OCI-LY7 (cell line): Measurements from ENCODE around the gene GPNMB. TPM values are rescaled to one million over a fixed set of nuclear protein-coding genes. Genes with fewer than 3 reads are reported as not detected.

Experiments used
- BruUV-seq: library from RNA; stranded (reverse); fragments of 400-500 nt; replicated peaks from 2 replicates; lab custom pipeline; 2021; lab: Mats Ljungman, UMichigan
- CTCF ChIA-PET: fragments of 300-600 bp; sonication (Branson Sonifier 250); formaldehyde crosslinking; loops from one replicate; lab custom pipeline; 2022; ENCODE audit warnings: antibody characterized with exemption; ENCODE audit not compliant: unreplicated experiment; lab: Charles Lee
- POLR2A ChIA-PET: fragments of 300-600 bp; sonication (Branson Sonifier 250); formaldehyde crosslinking; loops from one replicate; lab custom pipeline; 2022; ENCODE audit warnings: antibody characterized with exemption; lab: Charles Lee
- DNase-seq: peaks from one replicate; pipeline ENCODE4 v3.0.0-alpha.2; 2015; ENCODE audit warnings: low spot score
- H2AFZ ChIP-seq: fragments of 200-600 bp; sonication (generic), shearing (Covaris generic); 2 replicates; pipeline ENCODE4 v1.6.1; 2014; ENCODE audit warnings: mild to moderate bottlenecking, antibody characterized with exemption, low read length, moderate library complexity
- H3K27ac ChIP-seq: fragments of 200-600 bp; sonication (generic); 2 replicates; pipeline ENCODE4 v1.5.1; 2014; ENCODE audit warnings: mixed run types, low read depth, mild to moderate bottlenecking, moderate library complexity, low read length, inconsistent platforms; ENCODE audit not compliant: poor library complexity, severe bottlenecking
- H3K36me3 ChIP-seq: fragments of 200-600 bp; sonication (generic); 2 replicates; pipeline ENCODE4 v1.6.1; 2014; ENCODE audit warnings: mild to moderate bottlenecking, antibody characterized with exemption, low read length, moderate library complexity, mixed read lengths; ENCODE audit not compliant: insufficient read depth
- H3K4me1 ChIP-seq: fragments of 200-600 bp; sonication (generic); 2 replicates; pipeline ENCODE4 v1.5.1; 2014; ENCODE audit warnings: mild to moderate bottlenecking, low read length; ENCODE audit not compliant: insufficient read depth, poor library complexity, severe bottlenecking
- H3K4me2 ChIP-seq: fragments of 200-600 bp; sonication (generic); 2 replicates; pipeline ENCODE4 v1.6.1; 2014; ENCODE audit warnings: mild to moderate bottlenecking, low read length
- H3K4me3 ChIP-seq: fragments of 200-600 bp; sonication (generic); 2 replicates; pipeline ENCODE4 v1.5.1; 2014; ENCODE audit warnings: mild to moderate bottlenecking, low read depth, low read length; ENCODE audit not compliant: poor library complexity, severe bottlenecking
- H3K79me2 ChIP-seq: fragments of 200-600 bp; sonication (generic); 2 replicates; pipeline ENCODE4 v1.6.1; 2016; ENCODE audit warnings: low read depth, mild to moderate bottlenecking, low read length, moderate library complexity, mixed read lengths; ENCODE audit not compliant: insufficient read depth
- H3K9me2 ChIP-seq: fragments of 200-600 bp; sonication (generic); 2 replicates; pipeline ENCODE4 v1.6.1; 2016; ENCODE audit warnings: mild to moderate bottlenecking, low read length, mixed read lengths; ENCODE audit not compliant: insufficient read depth
- H3K9me3 ChIP-seq: fragments of 200-600 bp; sonication (generic); 2 replicates; pipeline ENCODE4 v1.6.1; 2014; ENCODE audit warnings: mild to moderate bottlenecking, mixed run types, low read length, mixed read lengths
- H4K20me1 ChIP-seq: fragments of 200-600 bp; sonication (generic); 2 replicates; pipeline ENCODE4 v1.6.1; 2014; ENCODE audit warnings: mild to moderate bottlenecking, antibody characterized with exemption, low read length, moderate library complexity, mixed read lengths; ENCODE audit not compliant: insufficient read depth
- EZH2phosphoT487 ChIP-seq: fragments of 200-600 bp; sonication (generic); IDR thresholded peaks from 2 replicates; pipeline ENCODE4 v1.6.1; 2018; ENCODE audit warnings: low read depth, borderline replicate concordance, mild to moderate bottlenecking, mixed run types, antibody characterized with exemption, low read length, moderate library complexity, mixed read lengths
- intact Hi-C: fragments of 100-400 bp; cut with micrococcal nuclease; formaldehyde crosslinking; loops from one replicate; pipeline ENCODE4 v1.10.0; 2022; ENCODE audit not compliant: unreplicated experiment
- total RNA-seq, 2 experiments: library from RNA; depleted of rRNA in 1 of 2; stranded (reverse); fragments of >200 nt in 1 of 2; shearing (Covaris generic) in 1 of 2; gene quantifications; 2 replicates each; pipeline ENCODE4 v1.2.3, GENCODE V29; 2014 to 2022
- TF ChIP-seq, protein P1 (sequence below): fragments of 200-600 bp; sonication (generic); conservative IDR thresholded peaks from 2 replicates; pipeline ENCODE4 v1.5.1; 2014; ENCODE audit warnings: mild to moderate bottlenecking, antibody characterized with exemption, low read length, moderate library complexity, mixed read lengths

Gene GPNMB
- total RNA-seq, 2 experiments from 2014 or later: 1.4 to 3.5 TPM

DNA sequence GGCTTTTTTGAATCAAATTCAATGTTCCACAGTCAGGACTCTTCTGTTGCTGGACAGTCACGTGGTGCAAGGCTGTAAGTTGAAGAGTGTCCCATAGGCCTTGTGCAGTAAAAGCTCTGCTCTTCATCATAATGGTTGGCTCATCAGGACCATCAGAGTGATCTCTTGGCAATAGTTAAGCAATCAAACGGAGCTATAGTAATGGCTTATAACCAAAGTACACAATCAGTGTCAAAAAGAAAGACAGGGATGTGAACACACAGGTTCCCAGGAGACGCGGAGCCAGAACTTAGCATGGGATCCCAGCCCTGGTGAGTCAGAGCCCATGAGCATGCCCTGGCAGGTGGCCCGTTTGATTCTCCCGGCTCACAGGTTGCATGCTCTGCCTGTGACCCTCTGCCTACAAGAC is 10.8 kb upstream of the GPNMB start:
- no peaks in the 10 kb centered on the region for H3K79me2 ChIP-seq
- no peak for TF ChIP-seq EZH2phosphoT487
- TF ChIP-seq, protein P1, sequence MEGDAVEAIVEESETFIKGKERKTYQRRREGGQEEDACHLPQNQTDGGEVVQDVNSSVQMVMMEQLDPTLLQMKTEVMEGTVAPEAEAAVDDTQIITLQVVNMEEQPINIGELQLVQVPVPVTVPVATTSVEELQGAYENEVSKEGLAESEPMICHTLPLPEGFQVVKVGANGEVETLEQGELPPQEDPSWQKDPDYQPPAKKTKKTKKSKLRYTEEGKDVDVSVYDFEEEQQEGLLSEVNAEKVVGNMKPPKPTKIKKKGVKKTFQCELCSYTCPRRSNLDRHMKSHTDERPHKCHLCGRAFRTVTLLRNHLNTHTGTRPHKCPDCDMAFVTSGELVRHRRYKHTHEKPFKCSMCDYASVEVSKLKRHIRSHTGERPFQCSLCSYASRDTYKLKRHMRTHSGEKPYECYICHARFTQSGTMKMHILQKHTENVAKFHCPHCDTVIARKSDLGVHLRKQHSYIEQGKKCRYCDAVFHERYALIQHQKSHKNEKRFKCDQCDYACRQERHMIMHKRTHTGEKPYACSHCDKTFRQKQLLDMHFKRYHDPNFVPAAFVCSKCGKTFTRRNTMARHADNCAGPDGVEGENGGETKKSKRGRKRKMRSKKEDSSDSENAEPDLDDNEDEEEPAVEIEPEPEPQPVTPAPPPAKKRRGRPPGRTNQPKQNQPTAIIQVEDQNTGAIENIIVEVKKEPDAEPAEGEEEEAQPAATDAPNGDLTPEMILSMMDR: no peak
- H3K4me1 ChIP-seq: peaks cover 3% of the 10 kb centered on the region
- DNase-seq: no peak
- no peak overlapping the region for H3K27ac ChIP-seq
- no TSS peak for BruUV-seq
- no peak overlapping the region for H3K4me2 ChIP-seq
- no peaks in the 10 kb centered on the region for H3K36me3 ChIP-seq
- no peak overlapping the region for H2AFZ ChIP-seq
- H4K20me1 ChIP-seq: no peaks in the 10 kb centered on the region
- CTCF ChIA-PET: interaction anchor here (0.5 kb wide), 1 partner anchor 398 kb away, joined by 11 read pairs; no protein-coding TSS in a partner anchor
- no peaks in the 10 kb centered on the region for H3K9me3 ChIP-seq
- no peaks in the 10 kb centered on the region for H3K9me2 ChIP-seq
- intact Hi-C loops: no loop called here
- no peak overlapping the region for H3K4me3 ChIP-seq
- POLR2A ChIA-PET: interaction anchor here (0.5 kb wide), 1 partner anchor 31 kb away, joined by 3 read pairs; no protein-coding TSS in a partner anchor

DNA sequence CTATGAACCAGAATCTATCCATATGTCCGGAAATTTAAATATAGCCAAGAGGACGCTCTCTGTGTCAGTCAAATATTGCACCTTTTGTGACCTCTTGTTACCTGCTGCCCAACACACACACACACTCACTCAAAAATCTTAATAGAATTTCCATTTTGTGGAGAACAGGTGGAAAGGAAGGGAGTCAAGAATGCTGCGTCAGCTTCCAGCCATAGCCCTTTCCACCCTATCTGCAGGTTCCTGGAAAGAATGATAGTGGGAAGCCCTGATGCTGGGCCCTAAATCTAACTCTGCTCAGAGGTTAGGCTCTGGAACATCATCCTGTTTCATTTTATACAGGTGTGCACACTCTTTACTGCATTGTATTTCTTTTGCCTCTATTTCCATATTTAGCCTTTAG is 9.6 kb upstream of the GPNMB start:
- Histone ChIP-seq H4K20me1 (no peaks in the 10 kb centered on the region), H3K27ac (no peak overlapping the region), H3K4me1 (peaks cover 3% of the 10 kb centered on the region), H3K4me3 (no peak overlapping the region), H3K9me3 (no peaks in the 10 kb centered on the region), H2AFZ (no peak overlapping the region), H3K9me2 (no peaks in the 10 kb centered on the region), H3K79me2 (no peaks in the 10 kb centered on the region), H3K4me2 (no peak overlapping the region), H3K36me3 (no peaks in the 10 kb centered on the region)
- CTCF ChIA-PET: no interaction called here
- POLR2A ChIA-PET: no interaction called here
- no peak for DNase-seq
- no peak for TF ChIP-seq EZH2phosphoT487
- TF ChIP-seq, protein P1: no peak
- intact Hi-C loops: no loop called here
- no TSS peak for BruUV-seq

DNA sequence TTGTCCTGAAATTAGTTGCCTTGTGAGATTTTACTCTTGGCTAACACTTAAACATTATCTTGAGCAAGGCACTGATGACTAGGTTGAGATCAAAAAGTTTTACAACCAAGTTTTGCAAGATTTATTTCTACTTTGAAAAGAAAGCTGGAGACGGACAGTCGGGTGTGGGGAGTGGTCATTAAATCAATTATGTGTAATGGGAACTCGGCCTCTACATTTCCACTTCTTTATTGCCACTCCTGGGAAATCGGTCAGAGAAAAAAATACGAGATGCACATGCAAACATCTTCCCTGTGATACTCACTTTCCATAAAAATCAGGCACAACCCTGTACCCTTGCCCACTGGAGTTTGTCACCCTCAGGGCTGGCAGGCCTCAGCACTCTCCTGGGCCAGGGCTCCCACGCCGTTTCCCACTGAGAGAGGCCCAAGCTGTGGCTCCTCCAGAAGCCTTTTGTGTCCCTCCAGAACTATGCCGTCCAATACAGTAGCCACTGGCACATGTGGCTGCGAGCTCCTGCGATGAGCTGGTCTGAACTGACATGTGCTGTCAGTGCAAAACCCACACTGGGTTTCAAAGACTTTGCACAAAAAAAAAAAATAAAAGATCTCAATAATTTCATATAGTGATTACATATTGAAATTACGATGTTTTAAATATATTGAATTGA is 7.5 kb upstream of the GPNMB start:
- Histone ChIP-seq H3K9me2 (no peaks in the 10 kb centered on the region), H3K4me1 (no peaks in the 10 kb centered on the region), H3K27ac (no peak overlapping the region), H4K20me1 (no peaks in the 10 kb centered on the region), H3K79me2 (no peaks in the 10 kb centered on the region), H3K4me2 (no peak overlapping the region), H3K36me3 (no peaks in the 10 kb centered on the region), H3K4me3 (no peak overlapping the region), H2AFZ (no peak overlapping the region), H3K9me3 (no peaks in the 10 kb centered on the region)
- intact Hi-C loops: no loop called here
- BruUV-seq: no TSS peak
- no peak for TF ChIP-seq EZH2phosphoT487
- TF ChIP-seq, protein P1: no peak
- no peak for DNase-seq
- CTCF ChIA-PET: no interaction called here
- POLR2A ChIA-PET: interaction anchor here (0.7 to 1.3 kb wide), 2 partner anchors 14 to 31 kb away, joined by 3 to 4 read pairs; no protein-coding TSS in a partner anchor
